ENCODE data around the gene HDAC1.
"Not testable (repeated sequence)": the region's sequence is repeated elsewhere in the genome, so short reads cannot be mapped to it uniquely, and the experiment has no call there.

Gene HDAC1

DNA sequence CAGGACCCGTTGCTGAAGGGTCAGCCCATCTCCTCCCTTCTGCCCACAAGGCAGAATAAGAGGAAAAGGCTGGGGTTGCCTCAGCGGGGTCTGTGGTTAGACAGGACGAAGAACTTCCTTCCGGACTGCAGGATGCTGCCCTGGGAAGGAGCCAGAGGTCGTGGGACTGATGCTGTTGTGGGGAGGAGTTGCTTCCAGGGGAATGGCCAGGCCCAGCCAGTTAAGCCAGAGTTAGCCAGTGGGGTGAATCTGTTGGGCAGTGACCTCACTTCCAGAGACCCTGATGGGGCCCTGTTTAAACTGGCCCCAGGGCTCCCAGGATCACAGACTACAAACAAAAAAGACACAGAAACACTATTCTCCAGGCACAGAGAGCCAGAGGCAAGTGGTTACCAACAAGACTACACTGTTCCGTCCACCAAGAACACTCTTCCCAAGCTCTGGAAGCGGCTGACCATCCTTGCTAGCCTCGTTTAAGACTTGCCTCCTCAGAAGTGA, 57.4 kb downstream of the HDAC1 start:
- peak; percentile 48 for DNase-seq (ENCODE audit: low spot score)

DNA sequence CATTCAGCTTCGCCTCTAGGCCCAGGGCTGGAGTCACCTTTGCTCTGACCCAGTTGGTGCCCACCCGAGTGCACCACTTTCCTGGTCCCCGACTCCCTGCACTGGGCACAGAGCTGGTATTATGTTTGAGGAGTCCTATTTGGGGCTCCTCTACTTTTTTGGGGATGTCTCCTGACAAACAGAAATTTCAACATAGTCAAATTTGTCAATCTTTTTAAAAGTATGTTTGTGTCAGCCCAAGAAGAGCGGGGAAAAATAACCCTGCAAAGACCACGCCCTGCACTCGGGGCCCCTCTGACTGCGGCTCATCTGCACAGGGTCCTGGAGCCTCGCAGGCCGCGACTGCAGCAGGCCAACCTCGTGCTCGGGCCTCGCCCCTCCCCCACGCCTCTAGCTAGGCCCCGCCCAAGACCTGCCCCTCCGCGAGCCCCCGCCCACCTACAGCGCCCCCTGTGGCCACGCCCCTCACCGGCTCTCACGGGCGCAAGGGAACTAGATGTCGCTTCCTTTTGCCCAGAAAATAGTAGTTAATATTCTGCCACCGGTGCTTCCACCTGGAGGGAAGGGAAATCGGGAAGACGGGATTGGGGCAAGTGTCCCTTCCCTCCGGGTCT, 59.0 kb downstream of the HDAC1 start:
- DNase-seq (ENCODE audit: low spot score) = peak; percentile 86

DNA sequence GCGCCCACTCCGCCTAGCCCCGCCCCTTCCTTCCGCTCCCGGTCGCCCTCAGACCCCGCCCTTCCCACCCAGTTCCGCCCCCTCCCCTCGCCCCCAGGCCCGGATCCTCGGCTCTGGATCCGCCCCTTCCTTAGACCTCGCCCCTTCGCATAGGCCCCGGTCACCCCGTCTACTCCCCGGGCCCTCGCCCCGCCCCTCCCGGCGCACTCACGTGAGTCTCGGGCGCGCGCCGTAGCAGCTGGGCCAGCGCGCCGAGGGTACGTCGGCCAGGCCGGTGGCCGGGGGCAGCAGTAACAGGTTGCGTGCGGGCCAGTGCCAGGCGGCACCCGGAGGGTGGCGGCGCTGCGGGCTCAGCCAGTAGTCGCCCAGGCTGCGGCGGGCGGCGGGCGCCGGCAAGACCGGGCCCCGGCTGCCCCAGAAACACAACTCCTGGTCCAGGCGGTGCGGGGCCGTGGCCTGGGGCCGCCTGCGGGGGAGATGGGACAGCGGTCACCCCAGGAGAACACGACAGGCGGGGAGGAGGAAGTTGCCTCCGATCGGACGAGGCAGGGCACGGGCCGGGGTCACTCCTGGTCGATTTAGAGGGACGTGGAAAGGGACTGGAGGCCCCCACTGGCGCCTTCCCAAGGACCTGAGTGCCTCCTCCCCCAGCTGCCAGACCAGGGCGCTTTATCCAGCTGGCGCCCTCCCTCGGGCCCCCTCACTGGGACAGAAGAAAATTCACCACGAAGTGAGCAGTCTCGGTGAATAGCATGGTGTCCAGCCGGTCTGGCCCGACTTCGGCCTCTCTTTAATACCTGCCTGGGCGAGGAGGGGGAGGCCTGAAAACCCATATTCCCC, 59.7 kb downstream of the HDAC1 start:
- DNase-seq (ENCODE audit: low spot score) = peak; percentile 97

DNA sequence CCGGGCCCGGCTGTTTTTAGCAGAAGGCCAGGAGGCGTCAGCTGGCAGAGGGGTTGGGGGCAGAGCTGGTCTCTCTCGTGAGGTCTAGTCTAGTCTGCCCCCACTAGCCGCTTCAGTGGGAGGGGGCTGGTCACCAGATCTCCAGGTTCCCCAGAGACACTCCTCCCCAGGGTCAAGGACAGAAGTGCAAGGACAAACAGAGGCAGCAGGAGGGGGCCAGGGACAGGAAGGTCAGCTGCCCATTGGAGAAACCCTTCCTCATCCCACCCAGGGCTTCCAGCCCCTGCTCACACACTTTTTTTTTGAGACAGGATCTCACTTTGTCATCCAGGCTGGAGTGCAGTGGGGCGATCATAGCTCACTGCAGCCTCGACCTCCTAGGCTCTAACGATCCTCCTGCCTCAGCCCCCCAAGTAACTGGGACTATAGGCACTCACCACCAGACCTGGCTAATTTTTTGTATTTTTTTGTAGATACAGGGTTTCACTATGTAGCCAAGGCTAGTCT, 60.4 kb downstream of the HDAC1 start:
- no peak for DNase-seq (ENCODE audit: low spot score)

DNA sequence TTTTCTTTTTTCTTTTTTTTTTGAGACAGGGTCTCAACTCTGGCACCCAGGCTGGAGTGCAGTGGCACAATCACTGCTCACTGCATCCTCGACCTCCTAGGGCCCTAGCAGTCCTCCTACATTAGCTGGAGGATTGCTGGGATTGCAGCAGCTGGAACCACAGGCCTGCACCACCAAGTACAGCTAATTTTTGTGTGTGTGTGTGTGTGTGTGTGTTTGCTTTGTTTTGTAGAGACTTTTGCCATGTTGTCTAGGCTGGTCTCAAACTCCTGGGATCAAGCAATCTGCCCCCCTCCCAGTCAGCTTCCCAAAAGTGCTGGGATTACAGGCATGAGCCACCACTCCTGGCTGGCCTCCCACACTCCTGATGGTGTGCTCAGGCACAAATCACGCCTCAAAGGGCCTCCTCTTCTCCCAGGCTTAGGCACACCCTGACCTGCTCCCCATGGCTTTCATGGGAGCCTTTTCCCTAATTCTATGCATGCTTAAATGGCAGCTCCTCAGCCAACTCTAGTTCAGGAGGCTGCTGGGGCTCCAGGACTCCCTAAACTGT, 61.0 kb downstream of the HDAC1 start:
- no peak for DNase-seq (ENCODE audit: low spot score)

DNA sequence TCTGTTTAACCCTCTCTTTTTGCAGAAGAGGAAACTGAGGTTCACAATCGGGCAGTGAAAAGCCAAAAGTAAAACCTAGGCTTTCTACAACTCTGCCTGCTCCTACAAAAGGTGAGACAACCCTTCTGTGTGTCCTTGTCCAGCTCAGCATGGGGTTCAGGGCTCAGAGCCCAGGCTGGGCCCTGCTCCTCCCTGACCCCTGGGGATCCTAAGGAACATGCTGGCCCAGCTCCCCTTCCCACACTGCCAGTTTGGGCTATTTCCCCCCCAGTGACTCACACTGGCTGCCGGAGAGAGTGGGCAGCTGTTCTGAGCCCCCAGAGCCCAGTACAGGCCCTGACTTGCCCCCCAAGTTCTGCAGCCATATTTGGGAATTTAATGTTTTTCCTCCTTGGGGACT, 61.5 kb downstream of the HDAC1 start:
- DNase-seq (ENCODE audit: low spot score) = no peak

DNA sequence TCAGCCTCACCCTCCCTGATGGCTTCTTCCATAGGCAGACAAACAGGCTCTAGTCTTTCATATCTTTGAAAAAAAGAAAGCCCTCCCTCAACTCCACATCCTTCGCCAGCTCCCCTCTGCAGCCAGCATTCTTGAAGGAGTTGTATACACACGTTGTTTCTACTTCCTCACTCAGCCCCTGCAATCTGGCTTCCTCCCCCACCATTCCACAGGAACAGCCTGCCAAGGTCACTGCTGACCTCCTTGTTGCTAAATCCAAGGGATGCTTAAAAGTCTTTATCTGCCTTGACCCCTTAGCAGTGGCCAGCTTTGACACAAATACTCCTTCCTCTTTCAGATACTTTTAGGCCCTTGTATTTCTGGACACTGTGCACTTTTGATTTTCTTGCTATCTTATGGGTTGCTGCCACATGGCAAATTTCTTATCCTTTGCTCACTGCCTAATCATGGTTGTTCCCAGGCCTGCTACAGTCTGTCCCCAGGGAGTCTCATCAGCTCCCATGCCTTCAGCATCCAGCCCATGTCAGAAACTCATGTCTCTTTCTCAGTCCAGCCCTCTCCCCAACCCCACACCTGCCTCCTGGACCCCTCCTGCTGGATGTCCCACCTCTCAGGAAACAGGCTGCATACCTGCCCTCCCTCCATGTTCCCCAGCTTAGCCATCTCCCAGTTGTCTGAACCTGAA, 62.1 kb downstream of the HDAC1 start:
- peak; percentile 73 for DNase-seq (ENCODE audit: low spot score)

DNA sequence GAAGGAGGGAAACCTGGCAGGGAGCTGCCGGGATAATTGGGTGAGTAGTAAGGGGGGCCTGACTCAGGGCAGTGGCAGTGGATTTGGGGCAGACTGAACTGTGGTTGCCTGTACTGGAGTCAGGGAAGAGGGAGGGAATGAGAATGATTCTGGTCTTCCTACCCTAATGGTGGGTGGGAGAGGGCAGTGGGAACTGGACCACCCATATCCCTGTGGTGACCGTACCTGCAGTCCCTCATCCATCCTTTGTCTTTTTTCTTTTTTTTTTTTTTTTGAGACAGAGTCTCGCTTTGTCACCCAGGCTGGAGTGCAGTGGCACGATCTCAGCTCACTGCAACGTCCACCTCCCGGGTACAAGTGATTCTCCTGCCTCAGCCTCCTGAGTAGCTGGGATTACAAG, 63.9 kb downstream of the HDAC1 start:
- not testable (repeated sequence) for DNase-seq (ENCODE audit: low spot score)

DNA sequence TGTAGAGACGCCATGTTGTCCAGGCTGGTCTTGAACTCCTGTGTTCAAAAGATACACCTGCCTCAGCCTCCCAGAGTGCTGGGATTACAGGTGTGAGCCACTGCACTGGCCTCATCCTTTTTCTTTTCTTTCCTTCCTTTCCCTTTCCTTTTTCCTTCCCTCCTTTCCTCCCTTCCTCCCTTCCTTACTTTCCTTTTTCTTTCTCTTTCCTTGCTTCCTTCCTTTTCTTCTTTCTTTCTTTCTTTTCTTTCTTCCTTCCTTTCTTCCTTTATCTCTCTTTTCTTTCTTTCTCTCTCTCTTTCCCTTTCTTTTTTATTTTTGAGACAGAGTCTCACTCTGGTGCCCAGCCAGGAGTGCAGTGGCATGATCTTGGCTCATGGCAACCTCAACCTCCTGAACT, 64.6 kb downstream of the HDAC1 start:
- no peak for DNase-seq (ENCODE audit: low spot score)

DNA sequence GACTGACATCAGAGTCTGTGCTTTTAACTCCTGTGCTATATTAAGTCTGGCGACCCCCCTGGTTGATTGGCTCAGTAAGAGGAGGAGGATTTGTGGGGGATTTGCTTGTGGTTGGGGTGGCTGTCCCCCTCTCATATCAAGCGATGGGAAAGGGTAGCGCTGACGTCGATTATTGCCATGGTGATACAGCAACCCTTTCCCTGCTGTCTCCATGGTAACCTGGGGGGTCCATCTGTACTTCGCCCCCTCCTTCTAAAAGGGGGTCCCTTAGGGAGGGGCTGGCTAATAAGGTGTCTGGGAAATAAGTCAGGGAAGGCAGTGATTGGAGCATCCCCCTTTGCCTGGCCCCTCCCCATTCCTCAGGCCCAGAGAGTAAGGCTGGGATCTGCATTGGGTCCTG, 65.7 kb downstream of the HDAC1 start:
- DNase-seq (ENCODE audit: low spot score) = no peak

DNA sequence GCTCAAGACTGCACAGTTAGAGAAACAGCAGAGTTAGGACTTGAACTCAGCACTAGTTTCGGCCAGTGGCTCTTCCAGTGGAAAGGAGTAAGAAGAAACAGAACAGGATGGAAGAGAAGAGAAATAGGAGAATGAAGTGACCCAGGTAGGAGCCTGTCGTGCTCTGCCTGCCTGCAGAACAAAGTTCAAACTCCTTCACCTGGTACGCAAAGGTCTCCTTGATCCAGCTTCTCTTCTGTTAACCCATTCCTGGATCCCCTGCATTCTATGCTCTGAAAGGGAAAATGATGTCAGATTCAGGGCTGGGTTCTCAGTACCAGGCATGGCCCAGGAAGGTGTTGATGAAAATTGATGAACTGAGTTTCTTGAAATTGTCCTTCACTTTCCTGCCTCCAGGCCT, 66.6 kb downstream of the HDAC1 start:
- no peak for DNase-seq (ENCODE audit: low spot score)

DNA sequence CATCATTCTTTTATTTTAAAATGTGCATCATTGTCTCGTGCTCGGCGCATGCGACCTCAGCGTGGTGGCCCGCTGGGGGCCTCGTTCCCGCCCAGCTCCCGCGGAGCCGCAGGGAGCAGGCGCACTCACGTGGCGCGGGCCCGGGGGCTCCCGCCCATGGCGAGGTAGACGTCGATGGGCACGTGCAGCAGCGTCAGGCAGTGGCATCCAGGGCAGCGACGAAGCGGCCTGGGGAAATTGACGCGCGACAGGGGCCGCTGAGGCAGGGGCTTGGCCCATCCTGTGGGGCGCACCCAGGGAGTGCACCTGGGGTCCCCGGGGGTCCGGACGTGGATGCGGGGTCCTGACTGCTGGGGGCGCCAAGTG, 69.4 kb downstream of the HDAC1 start:
- DNase-seq (ENCODE audit: low spot score) = no peak

DNA sequence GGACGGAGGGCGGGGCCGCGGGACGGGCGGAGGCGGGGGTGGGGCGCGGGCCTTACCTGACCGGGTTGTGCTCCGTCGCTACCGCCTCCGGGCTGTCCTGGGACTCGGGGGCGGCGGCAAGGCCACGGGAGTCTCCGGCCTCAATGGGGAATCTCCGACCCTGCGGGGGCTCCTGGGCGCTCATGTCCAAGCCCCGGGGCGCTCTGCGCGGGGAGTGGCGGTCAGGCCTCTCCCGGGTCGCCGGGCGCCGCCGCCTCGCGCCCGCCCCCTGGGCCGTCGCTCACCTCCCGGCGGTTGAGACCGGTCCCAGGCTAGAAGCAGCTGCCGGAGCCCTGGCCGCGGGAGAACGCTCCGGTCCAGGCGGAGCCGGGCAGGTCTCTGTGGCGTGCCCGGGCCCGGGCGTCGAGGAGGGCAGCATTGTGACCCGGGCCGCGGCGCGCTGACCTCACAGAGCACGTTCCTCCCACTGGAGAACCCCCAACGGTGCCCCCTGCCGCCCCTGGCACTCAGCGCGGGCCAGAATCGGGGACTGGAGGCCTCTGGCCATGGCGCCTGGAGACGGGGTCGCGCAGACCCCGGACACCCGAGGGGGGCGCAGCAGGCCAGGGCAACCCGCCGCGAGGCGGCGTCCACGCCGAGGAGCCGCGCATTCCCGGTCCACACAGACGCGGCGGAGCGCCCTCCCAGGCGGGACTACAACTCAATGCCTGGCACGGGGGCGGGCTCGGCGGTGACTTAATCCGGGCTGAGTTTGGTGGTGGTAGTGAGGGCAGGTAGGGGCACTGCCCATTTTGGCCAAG, 70.0 kb downstream of the HDAC1 start:
- DNase-seq (ENCODE audit: low spot score) = peak; percentile 72

DNA sequence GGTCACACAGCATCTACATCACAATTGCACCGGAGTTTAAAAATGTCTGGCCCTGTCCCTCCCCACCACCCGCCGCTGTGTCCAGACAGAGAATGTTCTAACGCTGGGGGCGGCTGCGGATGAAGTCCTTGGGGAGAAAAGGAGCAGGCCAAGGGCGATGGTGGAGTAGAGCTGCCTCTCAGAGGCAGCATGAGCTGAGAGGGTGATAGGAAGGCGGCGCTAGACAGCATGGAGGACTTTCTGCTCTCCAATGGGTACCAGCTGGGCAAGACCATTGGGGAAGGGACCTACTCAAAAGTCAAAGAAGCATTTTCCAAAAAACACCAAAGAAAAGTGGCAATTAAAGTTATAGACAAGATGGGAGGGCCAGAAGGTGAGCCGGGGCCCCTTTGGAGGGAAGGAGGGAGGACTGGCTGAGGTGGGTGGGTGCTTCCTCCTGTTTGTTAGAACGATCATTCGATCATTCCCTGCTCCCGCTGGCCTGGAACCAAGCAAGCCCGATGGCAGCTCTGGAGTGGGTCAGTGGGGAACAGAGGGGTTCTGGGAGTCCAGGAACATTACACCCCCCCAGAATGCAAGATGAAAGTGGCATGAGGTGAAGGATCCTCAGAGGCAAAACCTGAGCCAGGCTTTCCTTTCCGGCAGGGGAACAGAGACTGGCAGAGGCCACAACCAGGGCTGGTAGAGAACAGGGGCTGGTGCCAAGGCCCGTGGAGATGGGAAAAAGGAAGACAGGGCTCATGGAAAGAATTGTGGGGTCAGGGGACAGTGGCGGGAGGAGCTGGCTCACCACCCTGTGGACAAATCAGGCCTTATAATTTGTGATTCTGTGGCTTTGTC, 70.8 kb downstream of the HDAC1 start, which contains the start of the genes FAM229A and TSSK3:
FAM229A (minus strand) TSS at position 12 of the 840 bp plus-strand sequence. CDS start 394 bp downstream, outside the sequence.
TSSK3 (plus strand) TSS at position 66 of the 840 bp plus-strand sequence; CDS start at position 229, 163 bp downstream.
- DNase-seq (ENCODE audit: low spot score) = no peak

DNA sequence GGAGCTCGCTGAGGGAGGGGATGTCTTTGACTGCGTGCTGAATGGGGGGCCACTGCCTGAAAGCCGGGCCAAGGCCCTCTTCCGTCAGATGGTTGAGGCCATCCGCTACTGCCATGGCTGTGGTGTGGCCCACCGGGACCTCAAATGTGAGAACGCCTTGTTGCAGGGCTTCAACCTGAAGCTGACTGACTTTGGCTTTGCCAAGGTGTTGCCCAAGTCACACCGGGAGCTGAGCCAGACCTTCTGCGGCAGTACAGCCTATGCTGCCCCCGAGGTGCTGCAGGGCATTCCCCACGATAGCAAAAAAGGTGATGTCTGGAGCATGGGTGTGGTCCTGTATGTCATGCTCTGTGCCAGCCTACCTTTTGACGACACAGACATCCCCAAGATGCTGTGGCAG, 71.8 kb downstream of the HDAC1 start:
- no peak for DNase-seq (ENCODE audit: low spot score)

DNA sequence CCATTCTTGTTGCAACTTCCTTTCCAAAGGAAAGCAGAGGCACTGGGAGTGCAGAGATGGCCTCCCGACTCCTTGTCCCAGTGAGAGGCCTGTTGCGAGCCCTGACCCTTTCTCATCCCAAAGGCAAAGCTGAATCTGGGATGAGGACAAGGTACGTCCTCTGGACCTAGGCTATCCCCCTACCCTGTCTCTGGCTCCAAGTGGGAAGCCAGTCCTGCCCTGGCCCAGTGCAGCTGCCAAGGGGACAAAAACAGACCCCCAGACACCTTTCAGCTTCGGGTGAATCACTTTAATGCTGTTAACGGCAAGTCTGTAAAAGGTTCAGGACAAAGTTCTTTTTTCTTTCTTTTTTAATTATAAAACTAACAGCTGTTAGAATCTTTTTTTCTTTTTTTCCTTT, 73.0 kb downstream of the HDAC1 start:
- no peak for DNase-seq (ENCODE audit: low spot score)

DNA sequence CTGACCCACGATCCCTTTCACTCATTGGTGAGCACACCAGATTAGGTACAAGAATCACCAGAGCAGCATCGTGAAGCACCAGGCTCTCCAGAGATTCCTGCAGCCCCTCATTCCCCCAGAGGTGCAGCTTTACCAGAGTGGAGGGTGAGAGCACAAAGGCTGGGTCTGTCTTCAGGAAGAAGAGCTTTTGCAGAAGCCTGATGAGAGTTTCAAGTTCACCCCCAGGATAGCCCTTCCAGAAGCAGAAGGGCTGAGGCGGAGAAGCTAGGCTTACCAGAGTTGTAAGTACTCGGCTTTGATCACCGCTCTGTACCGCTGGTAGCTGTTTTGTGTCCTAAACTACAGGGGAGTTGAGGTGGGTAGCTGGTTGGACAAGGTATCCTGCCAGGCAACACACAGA, 73.6 kb downstream of the HDAC1 start:
- DNase-seq (ENCODE audit: low spot score) = no peak

DNA sequence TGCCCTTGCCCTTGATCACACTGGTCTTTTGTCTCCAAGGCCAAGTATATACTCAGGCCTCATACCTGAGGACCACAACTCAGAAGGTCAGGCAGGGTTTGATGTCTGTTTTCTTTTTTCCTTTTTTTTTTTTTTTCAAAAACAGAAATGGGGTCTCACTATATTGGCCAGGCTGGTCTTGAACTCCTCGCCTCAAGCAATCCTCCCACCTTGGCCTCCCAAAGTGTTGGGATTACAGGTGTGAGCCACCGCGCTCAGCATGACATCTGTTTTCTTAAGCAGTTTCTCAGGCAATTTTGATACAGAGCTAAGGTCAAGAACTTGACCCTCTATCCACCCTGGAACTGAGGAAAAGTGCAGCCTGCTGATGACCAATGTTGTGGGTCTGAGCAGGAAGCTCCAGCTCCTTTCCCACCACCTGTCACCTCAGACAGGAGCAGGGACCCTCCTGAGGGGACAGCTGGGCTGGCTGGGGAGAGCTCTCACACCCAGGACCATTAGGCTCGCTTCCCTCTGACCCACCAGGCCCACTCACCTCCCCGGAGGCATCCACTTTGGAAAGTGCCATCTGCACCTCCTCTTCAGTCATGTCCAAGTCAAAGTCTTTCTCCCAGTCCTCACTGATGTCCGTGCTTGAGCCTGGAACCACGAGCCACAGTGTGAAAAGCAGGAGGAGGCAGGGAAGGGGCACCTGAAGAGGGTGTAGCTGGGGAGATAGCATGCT, 76.2 kb downstream of the HDAC1 start:
- no peak for DNase-seq (ENCODE audit: low spot score)

DNA sequence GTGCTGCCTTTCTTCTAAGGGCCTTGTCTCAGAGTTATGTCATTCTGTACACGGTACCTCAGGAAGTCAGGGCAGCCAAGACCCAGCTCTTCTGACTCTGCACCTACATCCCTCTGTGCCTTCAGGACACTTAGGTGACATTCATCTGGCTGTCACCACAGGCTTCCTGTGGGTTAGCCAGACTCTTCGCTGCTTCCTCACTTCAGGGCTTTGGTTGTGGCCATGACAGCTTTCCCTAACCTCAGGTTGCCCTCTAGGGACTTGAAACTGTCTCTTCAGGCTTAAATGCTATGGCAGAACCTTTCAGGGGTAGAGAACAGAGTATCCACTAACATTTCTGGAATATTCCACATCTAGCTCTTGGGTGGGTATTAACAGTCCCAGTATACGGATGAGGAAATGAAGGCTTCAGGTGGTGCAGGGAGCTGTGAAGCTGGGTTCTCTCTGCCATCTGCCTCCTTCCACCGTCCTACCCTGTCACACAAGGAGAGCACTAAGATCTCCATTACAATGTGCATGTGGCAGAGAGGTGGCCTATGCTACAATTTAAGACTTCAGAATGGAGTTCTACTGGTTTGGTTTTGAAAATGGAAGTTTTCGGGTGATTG, 80.4 kb downstream of the HDAC1 start:
- no peak for DNase-seq (ENCODE audit: low spot score)

All from AG08396 (cell line).